Measurements from ENCODE around the gene TLCD5. TPM values are rescaled to one million over a fixed set of nuclear protein-coding genes. Genes with fewer than 3 reads are reported as not detected.

Gene TLCD5
- total RNA-seq, 2 donors from 2014 or later, result 0.49 to 1.1 TPM

- intact Hi-C loops (cut with DNase I, micrococcal nuclease), result loop anchor here (5.0 to 10.0 kb wide), 2 partner anchors 67 to 130 kb away; no protein-coding TSS in a partner anchor
- DNase-seq, result no peak
- peak; percentile 45 for ATAC-seq
Measured at GRCh38 chr11:120304526-120304925, 20.6 kb upstream of the TLCD5 start.

- intact Hi-C loops (cut with DNase I, micrococcal nuclease), result loop anchor here in 1 of 2 donors (10.0 kb wide), 1 partner anchor 130 kb away; no protein-coding TSS in a partner anchor
- ATAC-seq (peak; percentile 21), DNase-seq (peak; percentile 65 to 70)
Measured at GRCh38 chr11:120305286-120305685, 19.8 kb upstream of the TLCD5 start.

GRCh38 chr11:120306519-120307242, 18.4 kb upstream of the TLCD5 start:
- peak; percentile 47 to 62 for DNase-seq
- intact Hi-C loops (cut with DNase I, micrococcal nuclease), result loop anchor here in 1 of 2 donors (10.0 kb wide), 1 partner anchor 132 kb away; no protein-coding TSS in a partner anchor

GRCh38 chr11:120307476-120307875, 17.6 kb upstream of the TLCD5 start:
- no peak for DNase-seq
- ATAC-seq, result no peak
- intact Hi-C loops (cut with DNase I, micrococcal nuclease), result loop anchor here in 1 of 2 donors (10.0 kb wide), 1 partner anchor 133 kb away; no protein-coding TSS in a partner anchor

More at GRCh38 chr11:120306519-120307242, 18.4 kb upstream of the TLCD5 start:
- peak; percentile 30 for ATAC-seq

GRCh38 chr11:120308081-120308480, 17.0 kb upstream of the TLCD5 start:
- no peak for DNase-seq
- intact Hi-C loops (cut with DNase I, micrococcal nuclease), result loop anchor here in 1 of 2 donors (10.0 kb wide), 1 partner anchor 133 kb away; no protein-coding TSS in a partner anchor
- no peak for ATAC-seq

- ATAC-seq, result peak; percentile 79
- intact Hi-C loops (cut with DNase I, micrococcal nuclease), result no loop called here
- peak; percentile 39 to 58 for DNase-seq
Measured at GRCh38 chr11:120310870-120311269, 14.2 kb upstream of the TLCD5 start.

- intact Hi-C loops (cut with DNase I, micrococcal nuclease), result no loop called here
- DNase-seq, result no peak
- no peak for ATAC-seq
Measured at GRCh38 chr11:120314861-120315260, 10.2 kb upstream of the TLCD5 start.

GRCh38 chr11:120316880-120317688, 8.0 kb upstream of the TLCD5 start:
- intact Hi-C loops (cut with DNase I, micrococcal nuclease), result no loop called here
- DNase-seq (peak; percentile 81 to 91), ATAC-seq (peak; percentile 91)

- no peak for DNase-seq
- intact Hi-C loops (cut with DNase I, micrococcal nuclease), result no loop called here
- no peak for ATAC-seq
Measured at GRCh38 chr11:120317689-120318480, 7.2 kb upstream of the TLCD5 start.

GRCh38 chr11:120318906-120319305, 6.2 kb upstream of the TLCD5 start:
- ATAC-seq, result no peak
- no peak for DNase-seq
- intact Hi-C loops (cut with DNase I, micrococcal nuclease), result no loop called here

GRCh38 chr11:120326228-120326627, 1.1 kb downstream of the TLCD5 start:
- intact Hi-C loops (cut with DNase I, micrococcal nuclease), result loop anchor here in 1 of 2 donors (10.0 kb wide), 1 partner anchor 159 kb away; no protein-coding TSS in a partner anchor
- DNase-seq (no peak), ATAC-seq (no peak)

- DNase-seq, result no peak
- intact Hi-C loops (cut with DNase I, micrococcal nuclease), result loop anchor here in 1 of 2 donors (10.0 kb wide), 1 partner anchor 158 kb away; no protein-coding TSS in a partner anchor
- ATAC-seq, result peak; percentile 85
Measured at GRCh38 chr11:120326845-120327281, 1.8 kb downstream of the TLCD5 start.

GRCh38 chr11:120327311-120327710, 2.2 kb downstream of the TLCD5 start:
- ATAC-seq (peak; percentile 10), DNase-seq (no peak)
- intact Hi-C loops (cut with DNase I, micrococcal nuclease), result loop anchor here in 1 of 2 donors (10.0 kb wide), 1 partner anchor 157 kb away; no protein-coding TSS in a partner anchor

GRCh38 chr11:120329556-120329955, 4.5 kb downstream of the TLCD5 start:
- DNase-seq (no peak), ATAC-seq (no peak)
- intact Hi-C loops (cut with DNase I, micrococcal nuclease), result loop anchor here in 1 of 2 donors (10.0 kb wide), 1 partner anchor 155 kb away; no protein-coding TSS in a partner anchor

- ATAC-seq (no peak), DNase-seq (no peak)
- intact Hi-C loops (cut with DNase I, micrococcal nuclease), result no loop called here
Measured at GRCh38 chr11:120330045-120330444, 4.9 kb downstream of the TLCD5 start.

GRCh38 chr11:120331301-120331996, 6.3 kb downstream of the TLCD5 start:
- no peak for ATAC-seq
- intact Hi-C loops (cut with DNase I, micrococcal nuclease), result no loop called here
- DNase-seq, result no peak

GRCh38 chr11:120332822-120333716, 8.0 kb downstream of the TLCD5 start:
- DNase-seq (no peak), ATAC-seq (no peak)
- intact Hi-C loops (cut with DNase I, micrococcal nuclease), result no loop called here
